ENCODE results near the gene C1orf226.

C1orf226 gene

GRCh38 chr1:162367772-162368171, 13.8 kb upstream of the C1orf226 start:
- Histone ChIP-seq H4K8ac (ENCODE audit: low read length) (no peak overlapping the region), H3K9me3 (ENCODE audit: control insufficient read depth, low read length) (no peaks in the 10 kb centered on the region), H3K36me3 (ENCODE audit: control insufficient read depth in 1 of 2, insufficient read depth in 2 of 2, low read depth in 1 of 2, low read length in 2 of 2) (peaks cover 0 to 10% of the 10 kb centered on the region in 2 experiments), H3K27ac (ENCODE audit: low read length, poor library complexity, severe bottlenecking) (no peak overlapping the region), H3K4me3 (ENCODE audit: insufficient read depth in 1 of 2, low read depth in 1 of 2, low read length in 2 of 2) (no peak overlapping the region), H2BK5ac (ENCODE audit: low read depth, low read length, poor library complexity, severe bottlenecking) (no peak overlapping the region), H3K4me2 (ENCODE audit: low read length, poor library complexity, severe bottlenecking) (no peak overlapping the region), H3K27me3 (ENCODE audit: control insufficient read depth in 1 of 2, insufficient read depth in 1 of 2, low read length in 2 of 2) (peaks cover 0 to 45% of the 10 kb centered on the region in 2 experiments), H3K4ac (ENCODE audit: low read depth in 1 of 2, low read length in 2 of 2) (no peak overlapping the region), H3K79me1 (replicated peaks; ENCODE audit: low read length, poor library complexity, severe bottlenecking) (no peaks in the 10 kb centered on the region), H2AFZ (ENCODE audit: low read depth, low read length) (no peak overlapping the region), H3K4me1 (ENCODE audit: control insufficient read depth, insufficient read depth, low read depth, low read length) (peaks cover 14% of the 10 kb centered on the region), H2BK120ac (ENCODE audit: low read depth, low read length) (no peak overlapping the region), H4K91ac (ENCODE audit: low read length) (peak overlapping the region; percentile 39), H2AK5ac (ENCODE audit: low read length, severe bottlenecking) (no peak overlapping the region), H3K9ac (ENCODE audit: low read length) (no peak overlapping the region), H3K18ac (ENCODE audit: low read depth in 1 of 2, low read length in 2 of 2) (no peak overlapping the region), H3K23ac (ENCODE audit: low read length in 2 of 2) (no peak overlapping the region), H2BK12ac (ENCODE audit: low read length in 2 of 2) (no peak overlapping the region), H2BK15ac (ENCODE audit: low read depth, poor library complexity, severe bottlenecking) (no peak overlapping the region), H3K14ac (ENCODE audit: low read length in 2 of 2) (no peak overlapping the region)
- DNase-seq, result no peak
- WGBS, result 93% methylated on average over 8 of the region's 10 CpGs

GRCh38 chr1:162368451-162368850, 13.1 kb upstream of the C1orf226 start:
- H3K27me3 ChIP-seq (ENCODE audit: control insufficient read depth in 1 of 2, insufficient read depth in 1 of 2, low read length in 2 of 2), result peaks cover 0 to 40% of the 10 kb centered on the region in 2 experiments
- H3K36me3 ChIP-seq (ENCODE audit: control insufficient read depth in 1 of 2, insufficient read depth in 2 of 2, low read depth in 1 of 2, low read length in 2 of 2), result peaks cover 0 to 10% of the 10 kb centered on the region in 2 experiments
- no peak overlapping the region for H2AK5ac ChIP-seq (ENCODE audit: low read length, severe bottlenecking)
- H3K18ac ChIP-seq (ENCODE audit: low read depth in 1 of 2, low read length in 2 of 2), result no peak overlapping the region
- WGBS, result 78% methylated on average over 4 of the region's 4 CpGs
- no peaks in the 10 kb centered on the region for H3K79me1 ChIP-seq (replicated peaks; ENCODE audit: low read length, poor library complexity, severe bottlenecking)
- no peak overlapping the region for H3K4me2 ChIP-seq (ENCODE audit: low read length, poor library complexity, severe bottlenecking)
- no peaks in the 10 kb centered on the region for H3K9me3 ChIP-seq (ENCODE audit: control insufficient read depth, low read length)
- no peak for DNase-seq
- H3K27ac ChIP-seq (ENCODE audit: low read length, poor library complexity, severe bottlenecking), result no peak overlapping the region
- H4K91ac ChIP-seq (ENCODE audit: low read length), result no peak overlapping the region
- no peak overlapping the region for H3K14ac ChIP-seq (ENCODE audit: low read length in 2 of 2)
- H4K8ac ChIP-seq (ENCODE audit: low read length), result no peak overlapping the region
- peaks cover 20% of the 10 kb centered on the region for H3K4me1 ChIP-seq (ENCODE audit: control insufficient read depth, insufficient read depth, low read depth, low read length)
- no peak overlapping the region for H2BK12ac ChIP-seq (ENCODE audit: low read length in 2 of 2)
- H3K4me3 ChIP-seq (ENCODE audit: insufficient read depth in 1 of 2, low read depth in 1 of 2, low read length in 2 of 2), result no peak overlapping the region
- H2BK5ac ChIP-seq (ENCODE audit: low read depth, low read length, poor library complexity, severe bottlenecking), result no peak overlapping the region
- no peak overlapping the region for H3K9ac ChIP-seq (ENCODE audit: low read length)
- no peak overlapping the region for H3K4ac ChIP-seq (ENCODE audit: low read depth in 1 of 2, low read length in 2 of 2)
- no peak overlapping the region for H2AFZ ChIP-seq (ENCODE audit: low read depth, low read length)
- H2BK120ac ChIP-seq (ENCODE audit: low read depth, low read length), result no peak overlapping the region
- no peak overlapping the region for H3K23ac ChIP-seq (ENCODE audit: low read length in 2 of 2)
- H2BK15ac ChIP-seq (ENCODE audit: low read depth, poor library complexity, severe bottlenecking), result no peak overlapping the region

- Histone ChIP-seq H3K4me3 (ENCODE audit: insufficient read depth in 1 of 2, low read depth in 1 of 2, low read length in 2 of 2) (no peak overlapping the region), H4K91ac (ENCODE audit: low read length) (no peak overlapping the region), H3K27ac (ENCODE audit: low read length, poor library complexity, severe bottlenecking) (no peak overlapping the region), H3K4ac (ENCODE audit: low read depth in 1 of 2, low read length in 2 of 2) (no peak overlapping the region), H3K36me3 (ENCODE audit: control insufficient read depth in 1 of 2, insufficient read depth in 2 of 2, low read depth in 1 of 2, low read length in 2 of 2) (peaks cover 0 to 10% of the 10 kb centered on the region in 2 experiments), H3K14ac (ENCODE audit: low read length in 2 of 2) (peak overlapping the region in 1 of 2 experiments; percentile 62), H3K27me3 (ENCODE audit: control insufficient read depth in 1 of 2, insufficient read depth in 1 of 2, low read length in 2 of 2) (peaks cover 0 to 36% of the 10 kb centered on the region in 2 experiments), H2BK12ac (ENCODE audit: low read length in 2 of 2) (no peak overlapping the region), H2AFZ (ENCODE audit: low read depth, low read length) (no peak overlapping the region), H3K79me1 (replicated peaks; ENCODE audit: low read length, poor library complexity, severe bottlenecking) (no peaks in the 10 kb centered on the region), H2BK15ac (ENCODE audit: low read depth, poor library complexity, severe bottlenecking) (no peak overlapping the region), H2BK120ac (ENCODE audit: low read depth, low read length) (no peak overlapping the region), H2AK5ac (ENCODE audit: low read length, severe bottlenecking) (no peak overlapping the region), H3K9me3 (ENCODE audit: control insufficient read depth, low read length) (no peaks in the 10 kb centered on the region), H3K9ac (ENCODE audit: low read length) (no peak overlapping the region), H3K4me1 (ENCODE audit: control insufficient read depth, insufficient read depth, low read depth, low read length) (peaks cover 28% of the 10 kb centered on the region), H2BK5ac (ENCODE audit: low read depth, low read length, poor library complexity, severe bottlenecking) (no peak overlapping the region), H3K23ac (ENCODE audit: low read length in 2 of 2) (no peak overlapping the region), H3K4me2 (ENCODE audit: low read length, poor library complexity, severe bottlenecking) (no peak overlapping the region), H4K8ac (ENCODE audit: low read length) (no peak overlapping the region), H3K18ac (ENCODE audit: low read depth in 1 of 2, low read length in 2 of 2) (no peak overlapping the region)
- WGBS, result 98% methylated on average over 7 of the region's 7 CpGs
- DNase-seq, result no peak
Observed at GRCh38 chr1:162369571-162369970, 12.0 kb upstream of the C1orf226 start.

- Histone ChIP-seq H3K27ac (ENCODE audit: low read length, poor library complexity, severe bottlenecking) (no peak overlapping the region), H3K4me1 (ENCODE audit: control insufficient read depth, insufficient read depth, low read depth, low read length) (peaks cover 25% of the 10 kb centered on the region), H3K18ac (ENCODE audit: low read depth in 1 of 2, low read length in 2 of 2) (no peak overlapping the region), H3K79me1 (replicated peaks; ENCODE audit: low read length, poor library complexity, severe bottlenecking) (no peaks in the 10 kb centered on the region), H3K36me3 (ENCODE audit: control insufficient read depth in 1 of 2, insufficient read depth in 2 of 2, low read depth in 1 of 2, low read length in 2 of 2) (peaks cover 0 to 8% of the 10 kb centered on the region in 2 experiments), H3K4me2 (ENCODE audit: low read length, poor library complexity, severe bottlenecking) (no peak overlapping the region), H2BK5ac (ENCODE audit: low read depth, low read length, poor library complexity, severe bottlenecking) (no peak overlapping the region), H3K27me3 (ENCODE audit: control insufficient read depth in 1 of 2, insufficient read depth in 1 of 2, low read length in 2 of 2) (peaks cover 0 to 32% of the 10 kb centered on the region in 2 experiments), H3K14ac (ENCODE audit: low read length in 2 of 2) (no peak overlapping the region), H2AK5ac (ENCODE audit: low read length, severe bottlenecking) (peak overlapping the region; percentile 23), H2AFZ (ENCODE audit: low read depth, low read length) (no peak overlapping the region), H4K8ac (ENCODE audit: low read length) (no peak overlapping the region), H3K4ac (ENCODE audit: low read depth in 1 of 2, low read length in 2 of 2) (no peak overlapping the region), H3K23ac (ENCODE audit: low read length in 2 of 2) (no peak overlapping the region), H4K91ac (ENCODE audit: low read length) (no peak overlapping the region), H3K9ac (ENCODE audit: low read length) (no peak overlapping the region), H2BK12ac (ENCODE audit: low read length in 2 of 2) (no peak overlapping the region), H2BK120ac (ENCODE audit: low read depth, low read length) (no peak overlapping the region), H3K4me3 (ENCODE audit: insufficient read depth in 1 of 2, low read depth in 1 of 2, low read length in 2 of 2) (no peak overlapping the region), H2BK15ac (ENCODE audit: low read depth, poor library complexity, severe bottlenecking) (no peak overlapping the region), H3K9me3 (ENCODE audit: control insufficient read depth, low read length) (no peaks in the 10 kb centered on the region)
- no peak for DNase-seq
- 100% methylated on average over 1 of the region's 1 CpG for WGBS
Observed at GRCh38 chr1:162370161-162370560, 11.4 kb upstream of the C1orf226 start.
